ENCODE data around the gene FAM131C.

Gene FAM131C

GRCh38 chr1:16017461-16018303 lies 55.8 kb downstream of the FAM131C start, which contains the start of gene HSPB7:
Gene HSPB7 (minus strand): TSS chr1:16018043. CDS start chr1:16017963, 80 bp downstream.
- DNase-seq (ENCODE audit: low read depth in 2 of 2, low spot score in 1 of 2), result no peak

- no peak for DNase-seq (ENCODE audit: low read depth in 2 of 2, low spot score in 1 of 2)
These were observed 56.4 kb downstream of the FAM131C start for GRCh38 chr1:16017076-16017460.

- DNase-seq (ENCODE audit: low read depth in 2 of 2, low spot score in 1 of 2), result no peak
These were observed 57.2 kb downstream of the FAM131C start for GRCh38 chr1:16015960-16016901.

- no peak for DNase-seq (ENCODE audit: low read depth in 2 of 2, low spot score in 1 of 2)
These were observed 58.0 kb downstream of the FAM131C start for GRCh38 chr1:16015491-16015890.

- no peak for DNase-seq (ENCODE audit: low read depth in 2 of 2, low spot score in 1 of 2)
These were observed 58.7 kb downstream of the FAM131C start for GRCh38 chr1:16014509-16015482.

- no peak for DNase-seq (ENCODE audit: low read depth in 2 of 2, low spot score in 1 of 2)
These were observed 59.6 kb downstream of the FAM131C start for GRCh38 chr1:16013908-16014258.

GRCh38 chr1:16013220-16013907 lies 60.1 kb downstream of the FAM131C start:
- DNase-seq (ENCODE audit: low read depth in 2 of 2, low spot score in 1 of 2), result no peak

GRCh38 chr1:16012590-16013219 lies 60.7 kb downstream of the FAM131C start:
- DNase-seq (ENCODE audit: low read depth in 2 of 2, low spot score in 1 of 2), result no peak

GRCh38 chr1:16011936-16012589 lies 61.4 kb downstream of the FAM131C start:
- no peak for DNase-seq (ENCODE audit: low read depth in 2 of 2, low spot score in 1 of 2)

- DNase-seq (ENCODE audit: low read depth in 2 of 2, low spot score in 1 of 2), result no peak
These were observed 62.6 kb downstream of the FAM131C start for GRCh38 chr1:16010837-16011236.

GRCh38 chr1:16009678-16010077 lies 63.8 kb downstream of the FAM131C start:
- no peak for DNase-seq (ENCODE audit: low read depth in 2 of 2, low spot score in 1 of 2)

- peak; percentile 44 to 55 for DNase-seq (ENCODE audit: low read depth in 2 of 2, low spot score in 1 of 2)
These were observed 64.4 kb downstream of the FAM131C start for GRCh38 chr1:16009030-16009460.
